Kasumi-1 (cell line): ENCODE results near the gene TSPAN33.
A peak's percentile ranks its signal among the peaks of the same experiment; 100 is the strongest.
"Not testable (repeated sequence)": the region's sequence is repeated elsewhere in the genome, so short reads cannot be mapped to it uniquely, and the experiment has no call there.

Experiments
- DNase-seq, 2 experiments: peaks; one replicate each; lab custom pipeline; 2025; lab: John Stamatoyannopoulos, UW

TSPAN33 gene

DNA sequence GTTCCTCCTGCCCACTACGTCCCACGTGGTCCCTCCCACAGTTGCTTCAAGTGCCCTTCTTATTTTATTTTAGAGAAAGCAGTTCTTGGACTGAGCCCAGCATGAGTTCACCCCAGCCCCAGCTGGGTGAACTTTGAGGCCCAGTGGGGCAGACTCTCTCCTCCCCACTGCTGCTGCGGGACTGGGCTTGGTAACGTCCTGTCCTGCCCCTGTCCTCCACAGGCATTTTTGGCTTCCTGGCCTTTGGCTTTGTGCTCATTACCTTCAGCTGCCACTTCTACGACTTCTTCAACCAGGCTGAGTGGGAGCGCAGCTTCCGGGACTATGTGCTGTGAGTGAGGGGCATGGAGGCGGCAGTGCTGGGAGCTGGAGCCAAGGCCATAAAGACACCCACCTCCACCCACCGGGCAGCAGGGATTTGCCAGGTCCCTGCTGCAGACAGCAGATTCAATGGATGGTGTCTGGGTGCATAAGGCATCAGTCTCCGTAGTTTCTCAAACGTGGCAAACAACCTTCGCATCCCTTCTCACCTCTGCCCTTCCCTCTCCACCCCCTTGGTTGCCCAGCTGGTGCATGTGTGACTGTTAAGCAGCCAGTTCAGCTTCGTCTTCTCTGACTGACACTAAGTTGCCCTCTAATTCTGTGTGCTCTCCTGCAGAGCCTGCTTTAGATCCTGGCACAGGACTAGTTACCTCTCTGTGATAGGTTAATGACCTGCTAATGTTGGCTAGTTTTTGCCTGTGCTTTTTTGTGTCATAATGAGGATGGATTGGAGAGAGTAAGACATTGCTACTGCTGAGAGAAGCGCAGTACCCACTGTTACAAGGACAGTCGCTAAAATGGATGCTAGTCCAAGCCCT is 64.8 kb downstream of the TSPAN33 start:
- DNase-seq: no peak

- peak; percentile 25 to 55 for DNase-seq
These were observed 65.9 kb downstream of the TSPAN33 start for GRCh38 chr7:129210256-129210988.

DNA sequence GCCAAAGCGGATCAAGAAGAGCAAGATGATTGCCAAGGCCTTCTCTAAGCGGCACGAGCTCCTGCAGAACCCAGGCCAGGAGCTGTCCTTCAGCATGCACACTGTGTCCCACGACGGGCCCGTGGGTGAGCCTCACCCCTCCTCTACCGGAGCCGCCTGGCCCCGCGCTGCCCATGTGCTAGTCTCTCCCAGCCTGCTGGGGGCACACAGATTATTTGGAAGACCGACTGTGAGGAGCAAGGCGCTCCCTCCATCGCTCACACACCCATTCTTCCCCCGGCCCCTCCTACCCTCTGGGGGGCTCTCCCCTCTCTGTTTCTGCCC is 66.4 kb downstream of the TSPAN33 start:
- no peak for DNase-seq

GRCh38 chr7:129212126-129212525 is 67.6 kb downstream of the TSPAN33 start:
- no peak for DNase-seq

- DNase-seq: no peak
These were observed 68.1 kb downstream of the TSPAN33 start for GRCh38 chr7:129212596-129212995.

DNA sequence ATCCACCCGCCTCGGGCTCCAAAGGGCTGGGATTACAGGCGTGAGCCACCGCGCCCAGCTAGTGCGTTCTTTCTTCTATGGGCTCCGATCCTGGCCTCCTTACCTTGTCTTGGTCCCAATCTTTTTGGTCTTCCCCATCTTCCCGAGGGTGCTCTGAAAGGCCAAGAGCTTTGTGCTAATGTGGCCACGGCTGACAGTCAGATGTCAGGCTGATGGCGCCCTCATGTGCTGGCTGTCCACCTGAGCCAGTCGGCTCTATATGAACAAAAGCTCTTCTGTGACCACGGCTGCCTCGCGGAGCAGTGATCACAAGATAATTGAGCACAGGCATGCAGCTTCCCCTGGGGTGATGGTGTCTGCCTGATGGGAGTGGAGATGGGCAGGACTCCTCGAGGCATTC is 69.3 kb downstream of the TSPAN33 start:
- DNase-seq: peak in 1 of 2 experiments; percentile 21

DNA sequence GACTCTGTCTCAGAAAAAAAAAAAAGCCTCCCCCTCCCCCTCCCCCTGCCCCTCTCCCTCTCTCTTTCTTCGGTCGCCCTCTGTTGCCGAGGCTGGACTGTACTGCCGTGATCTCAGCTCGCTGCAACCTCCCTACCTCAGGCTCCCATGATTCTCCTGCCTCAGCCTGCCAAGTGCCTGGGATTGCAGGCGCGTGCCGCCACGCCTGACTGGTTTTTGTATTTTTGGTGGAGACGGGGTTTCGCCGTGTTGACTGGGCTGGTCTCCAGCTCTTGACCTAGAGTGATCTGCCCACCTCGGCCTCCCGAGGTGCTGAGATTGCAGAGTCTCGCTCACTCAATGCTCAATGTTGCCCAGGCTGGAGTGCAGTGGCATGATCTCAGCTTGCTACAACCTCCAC is 71.2 kb downstream of the TSPAN33 start:
- DNase-seq: not testable (repeated sequence)

DNA sequence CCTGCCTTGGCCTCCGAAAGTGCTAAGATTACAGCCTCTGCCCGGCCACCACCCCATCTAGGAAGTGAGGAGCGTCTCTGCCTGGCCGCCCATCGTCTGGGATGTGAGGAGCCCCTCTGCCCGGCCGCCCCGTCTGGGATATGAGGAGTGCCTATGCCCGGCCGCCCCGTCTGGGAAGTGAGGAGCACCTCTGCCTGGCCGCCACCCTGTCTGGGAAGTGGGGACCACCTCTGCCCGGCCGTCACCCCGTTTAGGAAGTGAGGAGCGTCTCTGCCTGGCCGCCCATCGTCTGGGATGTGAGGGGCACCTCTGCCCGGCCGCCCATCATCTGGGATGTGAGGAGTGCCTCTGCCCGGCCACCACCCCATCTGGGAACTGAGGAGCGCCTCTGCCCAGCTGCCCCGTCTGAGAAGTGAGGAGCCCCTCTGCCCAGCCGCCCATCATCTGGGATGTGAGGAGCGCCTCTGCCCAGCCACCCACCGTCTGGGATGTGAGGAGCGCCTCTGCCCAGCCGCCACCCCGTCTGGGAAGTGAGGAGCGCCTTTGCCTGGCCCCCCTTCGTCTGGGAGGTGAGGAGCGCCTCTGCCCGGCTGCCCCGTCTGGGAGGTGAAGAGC is 71.7 kb downstream of the TSPAN33 start:
- not testable (repeated sequence) for DNase-seq

GRCh38 chr7:129216821-129217416 is 72.4 kb downstream of the TSPAN33 start:
- DNase-seq: not testable (repeated sequence)

- DNase-seq: peak; percentile 70 to 71
These were observed 74.1 kb downstream of the TSPAN33 start for GRCh38 chr7:129218514-129219062.

DNA sequence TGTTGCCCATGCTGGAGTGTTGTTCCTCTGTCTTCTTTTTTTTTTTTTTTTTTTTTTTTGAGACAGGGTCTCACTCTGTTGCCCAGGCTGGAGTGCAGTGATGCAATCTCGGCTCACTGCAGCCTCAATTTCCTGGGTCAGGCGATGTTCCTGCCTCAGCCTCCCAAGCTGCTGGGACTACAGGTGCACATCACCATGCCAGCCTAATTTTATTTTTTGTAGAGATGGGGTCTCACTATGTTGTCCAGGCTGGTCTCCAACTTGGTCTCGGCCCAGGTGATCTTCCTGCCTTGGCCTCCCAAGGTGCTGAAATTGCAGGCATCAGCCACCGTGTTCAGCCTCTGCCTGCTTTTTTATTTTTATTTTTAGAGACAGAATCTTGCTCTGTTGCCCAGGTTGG is 74.7 kb downstream of the TSPAN33 start:
- DNase-seq: not testable (repeated sequence)
